NCI-H524 (cell line): ENCODE results near the gene PKN1.
"Not testable (repeated sequence)": the region's sequence is repeated elsewhere in the genome, so short reads cannot be mapped to it uniquely, and the experiment has no call there.

ENCODE experiments used
- DNase-seq, 2 experiments: peaks; one replicate each; lab custom pipeline; 2025; lab: John Stamatoyannopoulos, UW

PKN1 gene

GRCh38 chr19:14487370-14488125 lies 54.4 kb downstream of the PKN1 start:
- DNase-seq = no peak

- no peak for DNase-seq
Measured at GRCh38 chr19:14492756-14493337, 59.7 kb downstream of the PKN1 start.

GRCh38 chr19:14494411-14494810 lies 61.3 kb downstream of the PKN1 start:
- DNase-seq = no peak

GRCh38 chr19:14494910-14495671 lies 62.0 kb downstream of the PKN1 start:
- DNase-seq = no peak

- no peak for DNase-seq
Measured at GRCh38 chr19:14495672-14496028, 62.5 kb downstream of the PKN1 start.

- peak; percentile 99 for DNase-seq
Measured at GRCh38 chr19:14496029-14496833, 63.1 kb downstream of the PKN1 start, which contains the start of gene GIPC1. Gene GIPC1, minus strand, starts transcription at chr19:14496127. Its CDS starts 13,151 bp downstream, at chr19:14482976.

- no peak for DNase-seq
Measured at GRCh38 chr19:14496834-14497227, 63.7 kb downstream of the PKN1 start.

GRCh38 chr19:14497228-14497921 lies 64.3 kb downstream of the PKN1 start:
- peak in 1 of 2 experiments; percentile 37 for DNase-seq

- no peak for DNase-seq
Measured at GRCh38 chr19:14502334-14503092, 69.4 kb downstream of the PKN1 start.

- DNase-seq = no peak
Measured at GRCh38 chr19:14503285-14503684, 70.2 kb downstream of the PKN1 start.

- DNase-seq = not testable (repeated sequence)
Measured at GRCh38 chr19:14504575-14504974, 71.5 kb downstream of the PKN1 start.

GRCh38 chr19:14505488-14506239 lies 72.6 kb downstream of the PKN1 start:
- DNase-seq = peak; percentile 13 to 28

GRCh38 chr19:14507704-14508542 lies 74.8 kb downstream of the PKN1 start:
- no peak for DNase-seq

- no peak for DNase-seq
Measured at GRCh38 chr19:14510311-14511228, 77.5 kb downstream of the PKN1 start.

- DNase-seq = no peak
Measured at GRCh38 chr19:14511229-14511593, 78.1 kb downstream of the PKN1 start.

GRCh38 chr19:14512406-14512961 lies 79.4 kb downstream of the PKN1 start:
- DNase-seq = no peak

- DNase-seq = no peak
Measured at GRCh38 chr19:14514215-14514863, 81.2 kb downstream of the PKN1 start.
